ENCODE measurements around the gene DAPK1.

- TF ChIP-seq CTCF (IDR thresholded peaks at IDR 0.05; ENCODE audit: low read length) (no peak), EZH2 (IDR thresholded peaks at IDR 0.05; ENCODE audit: borderline replicate concordance, low read length) (no peak)
Measured at GRCh38 chr9:87513161-87513560, 15.5 kb downstream of the DAPK1 start.

Data from OCI-LY1 (cell line).